Naive B cell (primary cell): Measurements from ENCODE around the gene ARMC6. TPM values are rescaled to one million over a fixed set of nuclear protein-coding genes. Genes with fewer than 3 reads are reported as not detected.

Experiments
- ATAC-seq, 2 donors: fragments of 150-1000 bp; cut with Tn5 transposase; 2 replicates each; pipeline ENCODE4 v1.10.0; 2021; ENCODE audit warnings: low read depth in 2 of 2, mild to moderate bottlenecking in 2 of 2, moderate library complexity in 2 of 2
- DNase-seq: peaks from one replicate; pipeline ENCODE4 v3.0.0; 2022
- H3K27ac Mint-ChIP-seq, 6 donors: one replicate each; pipeline ENCODE4 v1.8.0; 2020 to 2022; ENCODE audit warnings: mild to moderate bottlenecking in 6 of 6, mixed read lengths in 6 of 6, moderate library complexity in 5 of 6, inconsistent platforms in 2 of 6
- H3K27me3 Mint-ChIP-seq, 3 donors: one replicate each; pipeline ENCODE4 v1.8.0; 2021 to 2022; ENCODE audit warnings: mixed read lengths in 3 of 3, mild to moderate bottlenecking in 1 of 3
- H3K36me3 Mint-ChIP-seq, 2 donors: one replicate each; pipeline ENCODE4 v1.8.0; 2020 to 2022; ENCODE audit warnings: mixed read lengths in 2 of 2, inconsistent platforms in 1 of 2, mild to moderate bottlenecking in 1 of 2
- H3K4me1 Mint-ChIP-seq, 3 donors: one replicate each; pipeline ENCODE4 v1.8.0; 2020 to 2022; ENCODE audit warnings: mixed read lengths in 3 of 3, inconsistent platforms in 1 of 3, mild to moderate bottlenecking in 1 of 3, moderate library complexity in 1 of 3
- H3K4me3 Mint-ChIP-seq, 8 donors: one replicate each; pipeline ENCODE4 v1.8.0; 2020 to 2022; ENCODE audit warnings: mild to moderate bottlenecking in 8 of 8, mixed read lengths in 8 of 8, moderate library complexity in 8 of 8, inconsistent platforms in 2 of 8
- H3K9me3 Mint-ChIP-seq, 7 donors: one replicate each; pipeline ENCODE4 v1.8.0; 2020 to 2022; ENCODE audit warnings: mixed read lengths in 7 of 7, mild to moderate bottlenecking in 5 of 7, inconsistent platforms in 2 of 7, moderate library complexity in 1 of 7
- polyA plus RNA-seq, 6 donors: library from polyadenylated mRNA; unstranded; fragments of 300-500 nt; fragmentation: Illumina TruSeq; gene quantifications; one replicate each; pipeline ENCODE4 v1.2.3, GENCODE V29; 2021; ENCODE audit warnings: low read depth in 6 of 6

The ARMC6 gene
- polyA plus RNA-seq, 6 donors from 2014 or later, result 23.6 to 37.9 (median 28.6) TPM

DNA sequence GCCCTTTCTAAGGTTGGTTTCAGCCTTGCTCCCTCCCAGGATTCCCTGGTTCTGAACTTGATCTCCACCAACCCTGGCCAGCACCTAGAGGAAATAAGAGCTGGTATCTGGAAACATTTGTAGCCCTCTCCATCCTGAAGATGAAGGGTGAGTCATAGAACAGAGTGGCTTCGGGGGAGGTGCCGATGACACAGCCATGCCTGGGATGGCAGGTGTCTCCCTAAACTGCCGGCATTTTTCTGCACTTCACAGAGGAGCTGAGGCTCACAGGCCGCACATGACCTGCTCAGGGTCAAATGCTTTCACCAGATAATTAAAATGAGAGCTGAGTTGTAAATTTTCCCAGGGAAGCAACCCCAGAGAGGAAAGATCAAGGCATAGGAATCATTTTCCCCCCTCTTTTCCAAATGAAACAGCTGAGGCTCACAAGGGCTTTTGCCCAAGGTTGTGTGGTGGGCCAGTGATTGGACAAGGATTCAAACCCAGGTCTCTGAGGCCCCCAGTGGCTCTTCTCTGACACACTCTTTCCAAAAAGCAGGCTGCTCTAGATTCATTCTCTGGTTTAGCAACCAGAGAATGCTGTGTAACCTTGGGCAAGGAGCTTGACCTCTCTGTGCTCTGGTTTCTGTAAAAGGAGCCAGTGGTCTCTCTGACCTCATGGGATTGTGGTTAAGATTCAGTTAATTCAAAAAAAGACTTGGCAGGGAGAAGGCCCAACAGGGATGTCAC is 29.2 kb downstream of the ARMC6 start:
- Mint-ChIP-seq H3K36me3 (no peaks in the 10 kb centered on the region), H3K9me3 (no peaks in the 10 kb centered on the region), H3K27ac (peak overlapping the region in 2 of 6 donors; percentile 73 to 87), H3K4me3 (peak overlapping the region; percentile 88 to 99 (median 94)), H3K4me1 (peaks cover 17 to 39% (median 37%) of the 10 kb centered on the region in 3 donors), H3K27me3 (no peaks in the 10 kb centered on the region)
- no peak for DNase-seq
- ATAC-seq, result no peak

GRCh38 chr19:19063183-19064097 is 30.0 kb downstream of the ARMC6 start, which contains the start of gene SLC25A42:
Gene SLC25A42, plus strand, starts transcription at chr19:19063994. Its CDS starts 32,131 bp downstream, at chr19:19096125.
- no peaks in the 10 kb centered on the region for H3K27me3 Mint-ChIP-seq
- DNase-seq (peak; percentile 100), ATAC-seq (peak; percentile 87 to 89)
- no peaks in the 10 kb centered on the region for H3K36me3 Mint-ChIP-seq
- no peaks in the 10 kb centered on the region for H3K9me3 Mint-ChIP-seq
- peaks cover 17 to 48% (median 39%) of the 10 kb centered on the region in 3 donors for H3K4me1 Mint-ChIP-seq
- H3K27ac Mint-ChIP-seq, result peak within 1 kb of the TSS; percentile 84 to 98 (median 94)
- H3K4me3 Mint-ChIP-seq, result peak within 1 kb of the TSS; percentile 88 to 99 (median 94)

DNA sequence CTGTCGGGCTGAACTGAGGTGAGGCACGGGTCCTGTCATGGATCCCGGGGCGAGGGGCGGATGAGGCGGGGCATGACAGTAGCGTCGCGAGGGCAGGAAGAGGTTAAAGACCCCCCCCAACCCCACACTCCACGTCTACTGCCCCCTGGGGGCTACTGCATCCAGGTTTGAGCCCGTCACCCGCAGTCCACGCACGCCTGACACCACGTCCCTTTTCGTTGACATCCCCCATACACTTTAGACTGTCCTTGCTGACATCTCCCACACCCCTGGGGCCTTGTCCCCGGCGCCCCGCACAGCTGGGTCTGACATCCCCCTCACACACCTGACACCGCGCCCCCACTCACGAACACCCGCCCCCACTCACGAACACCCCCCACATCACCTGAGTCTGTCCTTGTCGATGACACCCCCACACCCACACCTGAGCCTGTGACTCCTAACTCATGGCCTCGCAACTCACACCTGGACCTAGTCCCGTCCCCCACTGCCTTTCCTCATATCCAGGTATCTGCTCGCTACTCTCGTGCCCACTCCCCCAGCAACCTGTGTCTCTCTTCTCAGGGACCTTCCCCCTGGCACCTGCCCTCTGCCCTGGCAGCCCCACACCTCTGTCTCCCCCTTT is 30.8 kb downstream of the ARMC6 start:
- Mint-ChIP-seq H3K4me3 (peak overlapping the region; percentile 88 to 99 (median 94)), H3K27me3 (no peaks in the 10 kb centered on the region), H3K9me3 (no peaks in the 10 kb centered on the region), H3K27ac (peak overlapping the region; percentile 84 to 98 (median 94)), H3K36me3 (no peaks in the 10 kb centered on the region), H3K4me1 (peaks cover 17 to 54% (median 44%) of the 10 kb centered on the region in 3 donors)
- DNase-seq (no peak), ATAC-seq (peak; percentile 35 to 37)

GRCh38 chr19:19064811-19065745 is 31.7 kb downstream of the ARMC6 start:
- DNase-seq (peak; percentile 26), ATAC-seq (no peak)
- no peaks in the 10 kb centered on the region for H3K36me3 Mint-ChIP-seq
- H3K4me3 Mint-ChIP-seq, result peak overlapping the region; percentile 88 to 99 (median 94)
- H3K4me1 Mint-ChIP-seq, result peaks cover 20 to 62% (median 50%) of the 10 kb centered on the region in 3 donors
- no peaks in the 10 kb centered on the region for H3K27me3 Mint-ChIP-seq
- peak overlapping the region; percentile 84 to 98 (median 94) for H3K27ac Mint-ChIP-seq
- no peaks in the 10 kb centered on the region for H3K9me3 Mint-ChIP-seq

- no peaks in the 10 kb centered on the region for H3K27me3 Mint-ChIP-seq
- no peak for ATAC-seq
Measured at GRCh38 chr19:19067276-19068072, 34.1 kb downstream of the ARMC6 start.

DNA sequence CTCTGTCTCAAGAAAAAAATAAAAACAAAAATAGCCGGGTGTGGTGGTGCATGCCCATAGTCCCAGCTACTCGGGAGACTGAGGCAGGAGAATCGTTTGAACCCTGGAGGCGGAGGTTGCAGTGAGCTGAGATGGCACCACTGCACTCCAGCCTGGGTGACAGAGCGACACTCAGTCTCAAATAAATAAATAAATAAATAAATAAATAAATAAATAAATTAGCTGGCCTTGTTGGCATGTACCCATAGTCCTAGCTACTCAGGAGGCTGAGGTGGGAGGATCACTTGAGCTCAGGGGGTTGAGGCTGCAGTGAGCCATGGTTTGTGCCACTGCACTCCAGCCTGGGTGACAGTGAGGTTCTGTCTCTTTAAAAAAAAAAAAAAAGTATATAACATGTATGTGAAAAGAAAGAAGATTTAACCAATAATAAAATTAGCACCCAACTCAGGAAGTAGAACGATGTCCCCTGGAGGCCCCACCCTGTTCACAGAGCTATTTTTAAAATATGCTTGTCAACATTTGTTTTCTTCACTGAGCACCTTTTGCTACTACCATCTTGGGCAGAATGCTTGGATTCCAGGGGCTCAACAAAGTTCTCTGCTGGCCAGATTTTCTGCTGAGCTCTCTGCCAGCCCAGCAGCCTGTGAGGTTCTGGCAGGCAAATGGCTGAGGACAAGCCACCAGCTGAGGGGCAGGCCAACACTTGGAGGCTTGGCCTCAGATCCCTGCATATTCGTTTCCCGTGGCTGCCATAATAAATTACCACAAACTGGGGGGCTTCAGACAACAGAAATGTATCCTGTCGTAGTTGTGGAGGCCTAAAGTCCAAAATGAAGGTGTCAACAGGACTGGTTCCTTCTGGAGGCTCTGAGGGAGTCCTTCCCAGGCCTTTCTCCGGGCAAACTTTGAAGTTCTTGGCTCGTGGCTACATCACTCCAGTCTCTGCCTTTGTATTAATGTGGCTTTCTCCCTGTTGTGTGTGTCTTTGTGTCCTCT is 35.6 kb downstream of the ARMC6 start:
- ATAC-seq (peak; percentile 10 to 11), DNase-seq (no peak)
- Mint-ChIP-seq H3K27me3 (no peaks in the 10 kb centered on the region), H3K27ac (peak overlapping the region; percentile 44 to 87 (median 72)), H3K4me1 (peaks cover 37 to 82% (median 68%) of the 10 kb centered on the region in 3 donors), H3K36me3 (no peaks in the 10 kb centered on the region), H3K9me3 (no peaks in the 10 kb centered on the region), H3K4me3 (peak overlapping the region; percentile 81 to 99 (median 88))

More at GRCh38 chr19:19067276-19068072, 34.1 kb downstream of the ARMC6 start:
- Mint-ChIP-seq H3K4me3 (peak overlapping the region; percentile 67 to 99 (median 92)), H3K27ac (peak overlapping the region; percentile 59 to 91 (median 78)), H3K36me3 (no peaks in the 10 kb centered on the region), H3K4me1 (peaks cover 31 to 78% (median 66%) of the 10 kb centered on the region in 3 donors), H3K9me3 (no peaks in the 10 kb centered on the region)
- DNase-seq, result no peak

GRCh38 chr19:19071897-19072296 is 38.5 kb downstream of the ARMC6 start:
- ATAC-seq, result no peak
- Mint-ChIP-seq H3K4me1 (peaks cover 37 to 75% (median 67%) of the 10 kb centered on the region in 3 donors), H3K4me3 (no peak overlapping the region), H3K27ac (peak overlapping the region in 2 of 6 donors; percentile 31 to 38), H3K9me3 (no peaks in the 10 kb centered on the region), H3K36me3 (peaks cover 0 to under 1% of the 10 kb centered on the region in 2 donors), H3K27me3 (no peaks in the 10 kb centered on the region)
- no peak for DNase-seq

GRCh38 chr19:19074196-19074882 is 40.9 kb downstream of the ARMC6 start:
- H3K9me3 Mint-ChIP-seq, result no peaks in the 10 kb centered on the region

GRCh38 chr19:19075126-19075525 is 41.7 kb downstream of the ARMC6 start:
- Mint-ChIP-seq H3K4me1 (peaks cover 49 to 76% (median 70%) of the 10 kb centered on the region in 3 donors), H3K36me3 (peaks cover 0 to 7% of the 10 kb centered on the region in 2 donors), H3K9me3 (no peaks in the 10 kb centered on the region), H3K27ac (peak overlapping the region in 1 of 6 donors; percentile 60), H3K4me3 (peak overlapping the region in 1 of 8 donors; percentile 45), H3K27me3 (no peaks in the 10 kb centered on the region)
- DNase-seq (no peak), ATAC-seq (no peak)

More at GRCh38 chr19:19074196-19074882, 40.9 kb downstream of the ARMC6 start:
- Mint-ChIP-seq H3K36me3 (peaks cover 0 to 7% of the 10 kb centered on the region in 2 donors), H3K27ac (peak overlapping the region in 4 of 6 donors; percentile 27 to 89 (median 58)), H3K4me1 (peaks cover 45 to 73% (median 70%) of the 10 kb centered on the region in 3 donors), H3K4me3 (no peak overlapping the region), H3K27me3 (no peaks in the 10 kb centered on the region)
- ATAC-seq (no peak), DNase-seq (no peak)

DNA sequence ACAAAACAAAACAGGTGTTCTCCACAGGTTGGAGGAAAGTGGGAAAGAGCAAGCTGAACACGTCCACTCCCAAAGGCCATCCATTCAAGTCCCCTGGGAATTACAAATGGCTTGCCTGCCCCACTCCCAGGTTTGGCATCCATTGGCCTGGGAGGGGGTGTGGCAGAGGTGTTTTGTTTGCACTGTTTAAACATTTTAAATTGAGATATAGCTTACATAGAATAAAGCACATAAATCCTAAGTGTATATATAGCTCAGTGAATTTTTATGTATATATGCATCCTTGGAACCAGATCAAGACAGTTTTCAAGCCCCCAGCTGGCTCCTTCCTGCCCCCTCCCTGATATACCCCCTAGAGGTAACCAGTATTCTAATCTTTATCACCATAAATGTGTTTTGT is 43.1 kb downstream of the ARMC6 start:
- Mint-ChIP-seq H3K36me3 (peaks cover 0 to 7% of the 10 kb centered on the region in 2 donors), H3K9me3 (no peaks in the 10 kb centered on the region), H3K27ac (peak overlapping the region in 1 of 6 donors; percentile 74), H3K4me1 (peaks cover 45 to 68% (median 58%) of the 10 kb centered on the region in 3 donors), H3K27me3 (no peaks in the 10 kb centered on the region), H3K4me3 (no peak overlapping the region)
- ATAC-seq (no peak), DNase-seq (no peak)
